GM12872 (cell line): ENCODE data around the gene PDLIM7.

ENCODE experiments used
- CTCF ChIP-seq: IDR thresholded peaks from 3 replicates; pipeline ENCODE4 v1.5.1; 2011; ENCODE audit warnings: low read depth, mild to moderate bottlenecking, low read length, moderate library complexity; ENCODE audit not compliant: insufficient read depth

The PDLIM7 gene

GRCh38 chr5:177520916-177521513 lies 23.6 kb upstream of the PDLIM7 start:
- TF ChIP-seq CTCF: peak; percentile 18; the same call in 1 of the 3 replicates

- TF ChIP-seq CTCF: no peak
Observed at GRCh38 chr5:177520271-177520670, 22.9 kb upstream of the PDLIM7 start.

- no peak for TF ChIP-seq CTCF
Observed at GRCh38 chr5:177519463-177520235, 22.2 kb upstream of the PDLIM7 start.

- no peak for TF ChIP-seq CTCF
Observed at GRCh38 chr5:177516601-177517568, 19.5 kb upstream of the PDLIM7 start, which contains the start of gene DDX41. TSS of gene DDX41 (minus strand) at chr5:177516961. CDS start at chr5:177516945, 16 bp downstream.

- no peak for TF ChIP-seq CTCF
Observed at GRCh38 chr5:177515580-177515979, 18.2 kb upstream of the PDLIM7 start.

GRCh38 chr5:177514541-177514940 lies 17.1 kb upstream of the PDLIM7 start:
- TF ChIP-seq CTCF: no peak

- TF ChIP-seq CTCF: no peak
Observed at GRCh38 chr5:177513500-177513899, 16.1 kb upstream of the PDLIM7 start.
